DMS 273 treated with DMSO at 0.1 percent for 48 hours (cell line): ENCODE data around the gene RAB11A.

Experiments used
- DNase-seq: peaks from one replicate; lab custom pipeline; 2025; lab: John Stamatoyannopoulos, UW

The RAB11A gene

DNA sequence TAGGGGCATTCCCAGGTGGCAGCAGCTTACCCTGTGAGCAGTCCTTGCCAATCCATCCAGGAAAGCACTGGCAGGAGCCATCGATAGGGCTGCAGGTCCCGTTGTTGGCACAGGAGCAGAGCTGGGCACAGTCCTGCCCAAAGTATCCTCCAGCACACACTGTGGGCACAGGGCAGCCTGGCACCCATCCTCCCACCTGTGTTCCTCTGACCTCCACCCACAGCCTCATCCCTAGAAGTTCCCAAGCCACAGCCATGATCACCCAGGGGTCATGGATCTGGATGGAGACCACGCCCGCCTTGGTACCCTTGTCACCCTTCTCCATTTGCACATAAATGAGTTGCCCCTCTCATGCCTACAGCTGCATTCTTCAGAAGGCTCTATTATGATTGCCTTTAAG, 48.6 kb downstream of the RAB11A start:
- DNase-seq: no peak

DNA sequence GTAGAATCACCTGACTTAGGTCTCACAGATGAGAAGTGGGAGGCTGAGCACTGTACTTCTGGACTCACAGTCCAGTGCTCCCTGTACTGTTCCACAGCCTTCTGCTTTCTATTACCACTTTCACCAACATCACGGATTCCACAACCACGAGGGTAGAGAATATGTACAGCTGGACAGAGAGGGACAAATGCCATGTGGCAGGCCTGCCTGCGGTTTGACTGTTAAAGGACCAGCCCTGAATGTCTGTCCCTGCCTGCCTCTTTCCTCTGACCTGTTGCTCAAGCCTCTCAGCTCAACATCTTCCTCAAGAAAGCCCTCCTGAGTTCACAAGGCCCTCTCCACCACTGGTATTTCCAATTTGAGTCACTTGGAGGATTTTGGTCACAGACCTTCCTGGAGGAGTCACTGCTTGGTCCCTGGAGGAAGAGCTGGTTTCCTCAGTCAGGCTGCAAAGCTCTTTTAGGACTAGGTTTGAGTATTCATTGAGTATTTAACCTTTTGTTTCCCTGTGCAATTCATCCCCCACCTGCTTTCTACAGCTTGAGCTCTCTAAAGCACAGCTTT, 49.1 kb downstream of the RAB11A start:
- no peak for DNase-seq

DNA sequence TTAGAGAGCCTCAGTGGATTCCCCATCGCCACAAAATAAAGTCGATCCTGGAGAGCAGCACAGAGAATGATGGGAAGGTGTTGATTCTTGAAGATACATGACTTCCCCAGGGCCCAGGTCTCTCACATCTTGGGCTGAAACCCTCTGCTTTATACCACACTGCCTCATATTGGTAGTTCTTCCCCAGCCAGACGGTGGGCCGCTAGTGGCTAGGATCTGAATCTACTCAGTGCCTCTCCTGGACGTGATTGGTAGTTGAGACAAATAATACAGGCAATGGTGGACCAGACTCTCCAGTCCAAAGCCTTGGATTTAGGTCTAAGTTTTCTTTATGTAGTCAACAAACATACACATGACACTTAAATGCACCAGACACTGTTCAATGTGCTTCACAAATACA, 49.7 kb downstream of the RAB11A start:
- DNase-seq: no peak

GRCh38 chr15:65919353-65919752, 50.1 kb downstream of the RAB11A start:
- DNase-seq: no peak

- DNase-seq: no peak
These were observed 50.8 kb downstream of the RAB11A start for GRCh38 chr15:65920121-65920520.

- DNase-seq: no peak
These were observed 51.6 kb downstream of the RAB11A start for GRCh38 chr15:65920825-65921309.

- DNase-seq: no peak
These were observed 52.5 kb downstream of the RAB11A start for GRCh38 chr15:65921780-65922179.

- no peak for DNase-seq
These were observed 53.3 kb downstream of the RAB11A start for GRCh38 chr15:65922621-65923020.

- DNase-seq: no peak
These were observed 54.0 kb downstream of the RAB11A start for GRCh38 chr15:65923264-65923663.

DNA sequence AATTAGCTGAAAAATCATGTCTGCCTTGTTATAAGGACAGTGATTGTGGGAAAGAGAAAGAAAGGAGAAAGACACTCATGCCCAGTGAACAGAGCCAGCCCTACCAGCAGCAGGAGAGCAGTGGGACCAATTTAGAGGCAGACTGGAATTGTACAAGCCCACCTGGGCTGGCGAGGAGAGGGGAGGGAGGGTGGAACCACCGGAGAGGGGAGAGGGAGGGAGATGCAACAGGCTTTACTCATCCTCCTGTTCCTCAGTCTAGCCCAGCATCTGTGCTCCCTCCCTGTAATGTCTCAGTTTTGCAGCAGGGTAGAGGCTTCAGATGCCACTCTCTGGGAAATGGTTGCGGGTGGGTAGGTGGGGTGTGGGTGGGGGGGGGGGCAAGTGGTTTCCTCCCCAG, 54.7 kb downstream of the RAB11A start:
- DNase-seq: no peak

- no peak for DNase-seq
These were observed 56.0 kb downstream of the RAB11A start for GRCh38 chr15:65925338-65925737.

- no peak for DNase-seq
These were observed 57.2 kb downstream of the RAB11A start for GRCh38 chr15:65926459-65926858.

DNA sequence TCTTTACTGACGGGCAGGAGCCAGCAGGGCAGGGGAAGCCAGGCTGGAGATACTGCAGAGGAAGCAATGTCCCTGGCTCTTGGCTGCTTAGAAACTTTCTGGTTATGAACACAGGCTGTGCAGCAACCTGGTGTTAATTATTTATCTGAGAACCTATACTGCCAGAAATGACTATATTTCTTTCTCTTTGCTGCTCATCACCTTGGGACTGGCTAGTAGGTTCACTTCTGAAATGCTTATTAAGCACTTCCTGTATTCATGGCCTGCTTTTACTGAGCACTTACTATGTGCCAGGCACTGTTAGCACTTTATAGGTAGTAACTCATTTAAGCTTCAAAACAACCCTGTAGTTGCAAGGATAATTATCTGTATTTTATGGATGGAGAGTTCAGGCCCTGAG, 57.6 kb downstream of the RAB11A start:
- no peak for DNase-seq

DNA sequence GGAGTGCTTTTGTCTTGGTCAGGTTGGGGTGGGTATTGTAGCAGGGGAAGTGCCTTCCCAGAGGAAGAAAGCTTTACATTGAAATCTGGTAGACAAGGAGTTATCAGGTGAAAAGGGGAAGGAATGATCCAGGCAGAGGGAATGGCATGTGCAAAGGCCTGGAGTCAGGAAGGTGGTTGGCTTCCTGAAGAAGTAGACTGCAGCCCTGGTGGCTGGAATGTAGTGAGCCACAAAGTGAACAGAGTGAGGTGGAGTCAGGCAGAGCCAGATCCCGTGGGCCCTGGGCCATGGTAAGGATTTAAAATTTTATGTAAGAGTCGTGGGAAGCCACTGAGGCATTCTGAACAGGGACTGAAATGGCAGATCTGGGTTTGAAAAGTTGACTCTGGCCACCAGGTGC, 58.3 kb downstream of the RAB11A start:
- no peak for DNase-seq

- DNase-seq: no peak
These were observed 60.3 kb downstream of the RAB11A start for GRCh38 chr15:65929573-65929972.

DNA sequence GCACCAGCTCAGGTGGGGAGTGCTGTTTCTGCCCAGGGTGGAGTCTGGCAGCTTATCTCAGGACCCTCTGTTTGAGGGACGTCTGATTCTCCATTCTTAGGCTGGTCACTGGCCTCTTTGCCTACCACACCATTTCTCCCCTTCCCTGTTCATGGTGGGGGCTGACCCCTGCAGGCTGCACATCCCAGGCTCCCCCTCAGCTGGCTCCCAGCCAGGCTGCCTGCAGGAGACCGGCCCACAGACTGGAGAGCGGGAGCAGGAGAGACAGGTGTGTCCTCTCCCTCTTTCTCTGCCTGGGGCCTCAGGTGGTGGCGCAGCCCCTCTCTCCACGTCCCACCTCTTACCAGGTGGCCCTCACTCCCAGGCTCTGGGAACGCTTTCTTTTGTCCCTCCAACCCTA, 60.8 kb downstream of the RAB11A start:
- no peak for DNase-seq

- DNase-seq: no peak
These were observed 61.9 kb downstream of the RAB11A start for GRCh38 chr15:65931221-65931620.

- no peak for DNase-seq
These were observed 66.1 kb downstream of the RAB11A start for GRCh38 chr15:65935391-65935790.

DNA sequence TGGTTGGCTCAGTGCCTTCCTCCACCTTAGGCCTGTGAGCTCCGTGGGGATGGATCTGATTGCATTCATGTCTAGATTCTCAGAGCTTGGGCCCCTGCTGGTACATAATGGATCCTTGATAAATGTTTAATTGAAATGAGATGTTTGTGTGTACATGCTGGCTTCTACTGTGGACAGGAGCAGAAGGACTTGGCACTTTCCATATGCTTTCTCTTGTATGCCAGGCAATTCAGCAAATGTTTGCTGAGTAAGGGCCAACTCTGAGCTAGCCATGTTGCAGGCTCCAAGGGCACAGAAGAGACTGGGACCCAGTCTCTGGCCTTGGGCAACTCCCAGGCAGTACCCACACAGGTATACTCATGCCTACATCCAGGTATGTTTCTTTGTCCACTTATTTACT, 67.0 kb downstream of the RAB11A start:
- no peak for DNase-seq

GRCh38 chr15:65937054-65937453, 67.8 kb downstream of the RAB11A start:
- DNase-seq: no peak

GRCh38 chr15:65937476-65937875, 68.2 kb downstream of the RAB11A start:
- DNase-seq: no peak

DNA sequence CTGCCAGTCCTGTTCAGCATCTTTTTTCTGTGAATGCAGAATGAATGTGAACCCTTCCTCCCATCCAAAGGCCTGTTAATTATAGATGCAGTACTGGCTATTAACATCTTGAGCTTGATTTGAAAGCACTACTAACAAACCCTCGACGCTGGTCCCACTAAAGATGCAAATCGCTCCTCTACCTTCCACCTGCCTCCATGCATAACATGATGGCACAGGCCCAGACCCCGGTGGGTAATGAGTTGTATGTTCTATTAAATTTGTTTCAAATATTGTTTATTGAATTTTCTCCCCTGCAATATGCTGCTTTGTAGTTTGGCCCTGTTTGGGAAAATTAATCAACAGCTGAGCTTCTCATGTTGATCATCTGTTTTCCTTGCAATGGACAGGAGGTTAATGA, 69.3 kb downstream of the RAB11A start:
- no peak for DNase-seq

- no peak for DNase-seq
These were observed 70.8 kb downstream of the RAB11A start for GRCh38 chr15:65939901-65940617.

- no peak for DNase-seq
These were observed 71.3 kb downstream of the RAB11A start for GRCh38 chr15:65940618-65940909.
